SIG-M5 (cell line): ENCODE measurements around the gene FARS2.

Experiments used
- DNase-seq: peaks from one replicate; lab custom pipeline; 2025; lab: John Stamatoyannopoulos, UW

Gene FARS2

GRCh38 chr6:5507131-5507681 lies 245.9 kb downstream of the FARS2 start:
- no peak for DNase-seq

DNA sequence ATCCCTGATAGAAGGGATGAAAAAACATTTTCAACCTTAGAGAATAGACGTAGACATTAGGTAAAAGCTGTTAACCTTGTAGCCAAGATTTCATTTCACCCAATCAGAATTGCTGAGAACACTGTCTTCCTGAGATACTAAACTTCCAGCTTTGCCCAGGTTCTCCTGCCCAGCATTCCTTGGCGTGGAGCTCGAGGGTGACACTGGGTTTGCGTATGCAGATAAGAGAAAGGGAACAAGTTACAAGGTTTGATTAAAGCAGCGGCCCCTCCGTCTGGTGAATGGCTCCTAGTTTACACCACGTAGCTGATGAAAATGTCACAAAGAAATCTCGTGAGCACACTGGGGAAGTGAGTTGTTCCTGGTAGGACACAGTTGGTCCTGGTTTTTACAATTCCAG lies 247.8 kb downstream of the FARS2 start:
- DNase-seq: no peak

GRCh38 chr6:5510331-5511133 lies 249.2 kb downstream of the FARS2 start:
- no peak for DNase-seq

DNA sequence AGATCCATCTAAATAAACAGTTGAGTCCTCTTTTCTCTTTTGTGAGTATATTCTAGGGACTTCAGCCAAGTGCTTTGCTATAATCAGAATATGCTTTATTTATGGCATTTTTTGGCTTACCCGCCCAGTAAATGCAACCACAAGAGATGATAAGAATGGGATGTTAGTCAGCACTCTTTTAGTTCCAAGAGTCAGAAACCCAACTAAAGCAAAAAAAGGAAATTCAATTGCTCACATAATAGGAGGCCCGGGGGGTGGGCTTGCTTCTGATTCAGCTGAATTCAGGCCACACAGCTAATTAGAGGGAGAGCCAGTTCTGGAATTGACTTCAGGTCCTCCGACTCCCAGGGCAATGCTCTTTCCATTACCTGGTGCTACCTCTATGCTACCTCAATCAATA lies 250.6 kb downstream of the FARS2 start:
- no peak for DNase-seq

GRCh38 chr6:5512422-5512821 lies 251.1 kb downstream of the FARS2 start:
- no peak for DNase-seq

DNA sequence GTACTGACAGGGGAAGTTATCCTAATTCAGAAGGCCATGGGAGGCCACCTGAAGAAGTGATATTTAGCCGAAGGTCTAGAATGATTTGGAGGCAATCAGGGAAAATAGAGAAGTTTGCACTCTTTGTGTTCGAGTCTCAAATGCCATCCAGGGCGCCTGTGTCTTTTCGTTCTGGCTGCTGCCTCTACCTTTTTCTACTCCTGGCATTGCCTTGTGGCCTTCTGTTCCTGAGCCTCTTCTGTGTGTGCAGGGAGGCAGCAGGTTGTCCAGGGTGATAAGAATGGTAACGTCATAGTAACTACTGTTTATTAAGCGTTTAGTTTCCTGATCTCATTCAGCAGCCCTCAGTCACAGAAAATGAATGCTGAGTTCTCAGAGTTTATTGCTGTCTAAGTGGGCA lies 252.1 kb downstream of the FARS2 start:
- DNase-seq: no peak

DNA sequence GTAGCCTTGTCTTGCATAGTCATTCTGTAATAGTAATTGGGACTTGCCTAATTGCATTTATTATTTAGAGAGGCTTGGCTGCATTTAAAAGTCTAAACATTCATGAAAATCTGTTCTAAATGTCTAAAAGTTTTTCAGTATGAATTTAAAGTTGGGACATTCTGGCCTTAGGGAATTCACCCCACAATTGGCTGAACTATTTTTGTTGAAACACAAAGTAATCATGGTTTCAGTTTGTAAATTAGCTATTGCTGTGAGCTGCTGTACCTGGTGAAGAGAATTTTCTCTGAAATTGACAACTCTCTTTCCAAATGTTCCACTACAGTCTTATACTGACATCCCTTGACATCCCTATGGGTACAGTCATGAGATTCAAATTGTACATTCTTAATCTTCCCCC lies 253.0 kb downstream of the FARS2 start:
- DNase-seq: no peak

- DNase-seq: no peak
Measured at GRCh38 chr6:5515200-5515599, 253.9 kb downstream of the FARS2 start.

- no peak for DNase-seq
Measured at GRCh38 chr6:5516036-5516435, 254.7 kb downstream of the FARS2 start.

GRCh38 chr6:5517796-5518195 lies 256.5 kb downstream of the FARS2 start:
- DNase-seq: no peak

- DNase-seq: no peak
Measured at GRCh38 chr6:5518936-5519491, 257.7 kb downstream of the FARS2 start.

DNA sequence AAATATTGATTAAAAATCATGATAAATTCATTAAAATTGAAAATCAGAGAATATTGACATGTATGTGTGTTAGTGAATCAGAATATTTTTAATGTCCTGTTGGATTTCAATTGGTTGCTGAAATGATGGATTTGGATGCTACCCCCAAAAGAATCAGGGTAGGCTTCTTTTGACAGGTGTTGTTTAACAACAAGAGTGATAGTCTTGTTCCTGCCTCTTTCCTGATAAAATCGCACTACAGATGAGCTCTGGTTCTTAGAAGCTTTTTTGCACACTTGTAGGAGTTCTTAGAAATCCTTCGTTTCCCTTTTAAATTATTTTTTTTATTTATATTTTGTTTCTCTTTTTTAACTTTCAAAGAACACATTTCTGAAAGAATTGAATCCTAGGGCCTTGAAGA lies 259.5 kb downstream of the FARS2 start:
- no peak for DNase-seq

GRCh38 chr6:5521322-5521721 lies 260.0 kb downstream of the FARS2 start:
- no peak for DNase-seq

- DNase-seq: no peak
Measured at GRCh38 chr6:5522147-5522546, 260.8 kb downstream of the FARS2 start.

- no peak for DNase-seq
Measured at GRCh38 chr6:5524110-5524509, 262.8 kb downstream of the FARS2 start.

DNA sequence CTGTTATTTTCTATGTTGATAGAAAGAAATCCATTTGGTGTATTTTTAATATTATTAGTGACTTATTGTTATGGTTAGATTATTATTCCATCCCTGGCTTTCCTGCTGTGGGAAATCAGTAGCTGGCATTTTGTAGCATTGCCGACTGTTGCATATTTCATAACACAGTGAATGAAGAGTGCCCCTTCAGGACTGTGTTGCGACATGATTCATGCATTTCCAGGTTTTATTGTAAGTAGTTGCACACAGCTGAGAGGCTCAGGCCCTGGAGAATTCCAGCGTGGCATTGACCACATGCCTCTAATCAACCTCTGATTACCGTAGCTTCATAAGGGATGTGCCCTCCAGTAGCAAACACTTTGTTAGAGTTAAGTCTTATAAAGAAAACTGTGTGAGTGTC lies 263.9 kb downstream of the FARS2 start:
- DNase-seq: no peak

- no peak for DNase-seq
Measured at GRCh38 chr6:5529015-5529414, 267.7 kb downstream of the FARS2 start.

DNA sequence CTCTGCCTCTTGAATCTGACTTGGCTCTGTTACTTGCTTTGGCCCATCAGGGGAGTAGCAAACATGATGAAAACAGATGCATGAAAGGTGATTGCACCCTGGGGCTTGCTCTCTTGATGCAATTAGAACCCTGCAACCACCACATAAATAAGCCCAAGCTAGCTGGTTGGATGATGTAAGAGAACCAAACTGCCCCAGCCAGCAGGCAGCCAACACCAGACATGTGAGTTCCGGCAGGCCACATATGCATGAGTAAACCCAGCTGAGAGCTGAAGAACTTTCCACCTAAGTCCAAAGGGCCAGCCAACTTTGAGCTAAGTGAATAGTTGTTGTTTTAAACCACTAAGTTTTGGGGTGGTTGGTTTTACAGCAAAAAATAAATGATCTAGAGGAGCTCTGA lies 268.4 kb downstream of the FARS2 start:
- no peak for DNase-seq

- DNase-seq: no peak
Measured at GRCh38 chr6:5531161-5531560, 269.8 kb downstream of the FARS2 start.

DNA sequence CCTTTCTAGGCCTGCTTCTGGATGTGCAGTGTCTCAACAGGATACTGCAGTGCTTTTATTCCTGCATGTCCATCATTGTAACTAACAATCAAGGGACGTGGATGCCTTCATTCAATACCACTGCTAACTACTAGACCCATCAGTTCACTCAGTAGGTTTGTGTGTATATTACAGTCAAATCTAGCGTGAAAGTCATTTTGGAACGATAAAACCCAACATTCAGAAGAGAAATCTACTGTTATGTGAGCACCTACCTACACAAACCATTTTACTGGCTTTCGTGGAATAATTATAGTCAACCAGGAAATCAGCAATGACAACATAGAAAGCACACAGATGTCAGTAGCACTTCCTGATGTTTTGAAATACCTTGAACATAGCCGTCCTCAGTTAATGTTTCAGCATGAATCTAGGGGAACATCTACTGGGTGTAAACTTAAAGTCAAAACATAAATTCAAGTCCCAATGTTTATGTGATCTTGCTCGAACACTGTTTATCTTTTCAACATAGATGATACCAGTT lies 270.6 kb downstream of the FARS2 start:
- no peak for DNase-seq

DNA sequence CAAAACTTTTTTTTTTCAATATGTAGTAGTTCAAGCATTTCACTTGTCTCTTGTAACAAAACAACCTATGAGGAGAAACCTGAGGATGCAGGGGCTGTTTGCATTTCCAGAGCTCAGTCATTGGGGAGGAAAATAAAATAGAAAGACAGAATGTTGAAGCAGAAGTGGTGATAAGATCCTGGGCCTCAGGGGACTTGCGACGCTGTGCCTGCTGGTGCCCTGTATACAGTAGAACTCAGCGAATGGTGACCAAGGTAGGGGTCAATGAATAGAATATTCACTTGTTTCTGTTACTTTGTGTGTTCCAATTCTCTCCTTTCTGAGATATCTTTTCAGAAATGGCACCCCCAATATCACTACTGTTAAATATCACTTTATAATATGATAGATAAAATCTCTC lies 271.6 kb downstream of the FARS2 start:
- no peak for DNase-seq

- DNase-seq: no peak
Measured at GRCh38 chr6:5534643-5535042, 273.3 kb downstream of the FARS2 start.

GRCh38 chr6:5536644-5537043 lies 275.3 kb downstream of the FARS2 start:
- DNase-seq: no peak
